Stimulated activated CD4-positive, alpha-beta T cell treated with anti-CD3 and anti-CD28 coated beads, Interleukin-1b, Interleukin-23, amount 100 ng/mL, for 4 hours (primary cell): ENCODE measurements around the gene PPP1R14C.

ENCODE experiments used
- DNase-seq, 2 donors: peaks; one replicate each; pipeline ENCODE4 v3.0.0-alpha.2; 2020; ENCODE audit warnings: low read depth in 2 of 2

Gene PPP1R14C

GRCh38 chr6:150296890-150297289 lies 154.0 kb downstream of the PPP1R14C start:
- DNase-seq: no peak

DNA sequence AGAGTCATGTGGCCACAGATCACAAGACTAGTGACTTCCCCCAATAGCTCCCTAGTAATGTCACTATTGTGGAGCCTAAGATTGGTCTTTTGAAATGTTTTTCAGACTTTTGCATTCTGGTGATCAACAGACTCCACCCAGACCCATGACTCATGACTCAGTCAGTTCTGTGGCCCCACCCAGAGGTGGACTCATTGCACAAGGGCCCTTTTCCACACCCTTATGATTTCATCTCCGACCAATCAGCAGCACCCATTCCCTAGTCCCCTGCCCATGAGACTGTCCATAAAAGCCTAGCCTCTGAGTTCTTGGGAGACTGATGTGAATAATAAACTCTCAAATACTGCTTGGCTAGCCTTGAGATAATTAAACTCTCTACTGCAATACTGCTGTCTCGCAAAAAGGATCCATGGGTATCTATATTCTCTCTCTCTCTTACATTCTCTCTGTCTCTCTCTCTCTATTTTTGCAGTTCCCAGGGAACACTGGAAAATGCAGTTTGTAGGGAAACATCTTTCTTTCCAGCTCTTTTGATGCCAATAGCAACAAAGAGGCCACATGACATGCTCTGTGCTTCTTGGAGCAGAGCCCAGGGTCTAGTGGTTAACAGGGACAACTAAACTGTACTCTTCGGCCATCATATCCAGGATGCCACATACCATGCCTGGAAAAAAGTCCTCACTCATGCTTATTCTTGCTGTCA lies 154.6 kb downstream of the PPP1R14C start:
- DNase-seq: no peak

DNA sequence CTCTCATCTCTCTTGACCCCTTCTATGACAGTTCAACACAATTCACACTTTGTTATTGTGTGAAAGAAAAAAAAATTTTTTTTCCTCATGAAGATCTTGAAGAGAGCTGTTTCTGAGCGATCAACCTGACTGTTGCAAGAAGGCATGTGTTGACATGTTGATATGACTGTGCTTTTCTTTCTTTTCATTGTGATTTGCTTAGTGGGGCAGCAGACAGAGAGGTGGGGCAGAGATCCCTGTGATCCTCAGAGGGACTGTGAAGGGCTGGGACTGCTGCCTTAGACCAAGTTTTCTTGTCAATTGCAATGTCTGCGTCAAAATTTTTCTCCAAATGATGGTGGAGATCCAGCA lies 155.2 kb downstream of the PPP1R14C start:
- no peak for DNase-seq

DNA sequence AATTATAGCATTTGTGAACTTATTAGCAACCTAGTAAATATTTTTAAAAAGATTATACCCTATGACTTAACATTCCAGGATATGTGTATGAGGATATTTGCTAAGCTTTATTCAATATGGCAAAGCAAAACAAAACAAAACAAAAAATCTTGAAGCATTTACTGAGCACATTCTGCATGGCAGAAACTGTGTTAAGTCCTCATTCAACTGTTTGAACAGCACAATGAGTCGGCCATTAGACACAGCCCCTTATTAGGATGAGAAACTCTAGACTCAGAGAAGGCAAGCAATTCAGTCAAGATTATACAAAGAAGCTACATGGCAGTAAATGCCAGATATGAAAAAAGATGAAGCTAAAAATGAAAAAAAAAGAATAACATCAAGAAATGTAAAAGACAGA lies 155.8 kb downstream of the PPP1R14C start:
- no peak for DNase-seq
